Measurements from ENCODE around the gene FAF1.
"Not testable (repeated sequence)": the region's sequence is repeated elsewhere in the genome, so short reads cannot be mapped to it uniquely, and the experiment has no call there.

The FAF1 gene

GRCh38 chr1:50775740-50776139 is 184.3 kb downstream of the FAF1 start:
- DNase-seq (ENCODE audit: low read depth in 2 of 2), result no peak

GRCh38 chr1:50774759-50775351 is 185.2 kb downstream of the FAF1 start:
- DNase-seq (ENCODE audit: low read depth in 2 of 2), result no peak

GRCh38 chr1:50766688-50767087 is 193.4 kb downstream of the FAF1 start:
- DNase-seq (ENCODE audit: low read depth in 2 of 2), result no peak

GRCh38 chr1:50756543-50756942 is 203.5 kb downstream of the FAF1 start:
- DNase-seq (ENCODE audit: low read depth in 2 of 2), result not testable (repeated sequence)

GRCh38 chr1:50754764-50755163 is 205.3 kb downstream of the FAF1 start:
- DNase-seq (ENCODE audit: low read depth in 2 of 2), result not testable (repeated sequence)

- DNase-seq (ENCODE audit: low read depth in 2 of 2), result no peak
Measured at GRCh38 chr1:50750021-50750619, 209.9 kb downstream of the FAF1 start.

- DNase-seq (ENCODE audit: low read depth in 2 of 2), result no peak
Measured at GRCh38 chr1:50747394-50747793, 212.7 kb downstream of the FAF1 start.

- DNase-seq (ENCODE audit: low read depth in 2 of 2), result no peak
Measured at GRCh38 chr1:50742523-50742922, 217.5 kb downstream of the FAF1 start.

GRCh38 chr1:50739125-50739524 is 220.9 kb downstream of the FAF1 start:
- no peak for DNase-seq (ENCODE audit: low read depth in 2 of 2)

GRCh38 chr1:50735443-50735842 is 224.6 kb downstream of the FAF1 start:
- DNase-seq (ENCODE audit: low read depth in 2 of 2), result no peak

- not testable (repeated sequence) for DNase-seq (ENCODE audit: low read depth in 2 of 2)
Measured at GRCh38 chr1:50727578-50727977, 232.5 kb downstream of the FAF1 start.

GRCh38 chr1:50724626-50725286 is 235.3 kb downstream of the FAF1 start:
- no peak for DNase-seq (ENCODE audit: low read depth in 2 of 2)

- no peak for DNase-seq (ENCODE audit: low read depth in 2 of 2)
Measured at GRCh38 chr1:50720457-50721053, 239.5 kb downstream of the FAF1 start.

- no peak for DNase-seq (ENCODE audit: low read depth in 2 of 2)
Measured at GRCh38 chr1:50719126-50719525, 240.9 kb downstream of the FAF1 start.

GRCh38 chr1:50717327-50717726 is 242.7 kb downstream of the FAF1 start:
- DNase-seq (ENCODE audit: low read depth in 2 of 2), result no peak

GRCh38 chr1:50716455-50716854 is 243.6 kb downstream of the FAF1 start:
- not testable (repeated sequence) for DNase-seq (ENCODE audit: low read depth in 2 of 2)

- no peak for DNase-seq (ENCODE audit: low read depth in 2 of 2)
Measured at GRCh38 chr1:50710099-50710498, 250.0 kb downstream of the FAF1 start.

GRCh38 chr1:50707824-50708223 is 252.2 kb downstream of the FAF1 start:
- DNase-seq (ENCODE audit: low read depth in 2 of 2), result no peak

GRCh38 chr1:50705699-50706098 is 254.4 kb downstream of the FAF1 start:
- no peak for DNase-seq (ENCODE audit: low read depth in 2 of 2)

- DNase-seq (ENCODE audit: low read depth in 2 of 2), result no peak
Measured at GRCh38 chr1:50705041-50705440, 255.0 kb downstream of the FAF1 start.

- no peak for DNase-seq (ENCODE audit: low read depth in 2 of 2)
Measured at GRCh38 chr1:50704126-50704525, 255.9 kb downstream of the FAF1 start.

GRCh38 chr1:50703240-50703639 is 256.8 kb downstream of the FAF1 start:
- DNase-seq (ENCODE audit: low read depth in 2 of 2), result no peak

GRCh38 chr1:50702395-50702794 is 257.7 kb downstream of the FAF1 start:
- DNase-seq (ENCODE audit: low read depth in 2 of 2), result no peak
